KOPT-K1 (cell line): Measurements from ENCODE around the gene PXK.

ENCODE experiments used
- H3K27ac ChIP-seq: fragments of 200-600 bp; sonication (generic); 2 replicates; pipeline ENCODE4 v1.5.1; 2016; ENCODE audit warnings: antibody characterized with exemption, mild to moderate bottlenecking, low read depth, low read length; ENCODE audit not compliant: poor library complexity, severe bottlenecking
- H3K36me3 ChIP-seq: fragments of 200-600 bp; sonication (generic); 2 replicates; pipeline ENCODE4 v1.5.1; 2017; ENCODE audit warnings: antibody characterized with exemption, mild to moderate bottlenecking, low read length, moderate library complexity; ENCODE audit not compliant: insufficient read depth
- H3K9me3 ChIP-seq: fragments of 200-600 bp; sonication (generic); 2 replicates; pipeline ENCODE4 v1.5.1; 2017; ENCODE audit warnings: antibody characterized with exemption, low read length, mild to moderate bottlenecking; ENCODE audit not compliant: insufficient read depth, poor library complexity, severe bottlenecking

Gene PXK

GRCh38 chr3:58394339-58394738 is 61.6 kb downstream of the PXK start:
- peaks cover 95% of the 10 kb centered on the region for H3K36me3 ChIP-seq
- no peak overlapping the region for H3K27ac ChIP-seq
- no peaks in the 10 kb centered on the region for H3K9me3 ChIP-seq

- Histone ChIP-seq H3K36me3 (peaks cover 93% of the 10 kb centered on the region), H3K27ac (no peak overlapping the region), H3K9me3 (no peaks in the 10 kb centered on the region)
These were observed 66.1 kb downstream of the PXK start for GRCh38 chr3:58398669-58399333.

GRCh38 chr3:58403513-58404109 is 70.9 kb downstream of the PXK start:
- Histone ChIP-seq H3K36me3 (peaks cover 93% of the 10 kb centered on the region), H3K9me3 (no peaks in the 10 kb centered on the region), H3K27ac (no peak overlapping the region)

- Histone ChIP-seq H3K9me3 (no peaks in the 10 kb centered on the region), H3K27ac (no peak overlapping the region), H3K36me3 (peaks cover 93% of the 10 kb centered on the region)
These were observed 71.7 kb downstream of the PXK start for GRCh38 chr3:58404396-58404795.

GRCh38 chr3:58408906-58409305 is 76.2 kb downstream of the PXK start:
- Histone ChIP-seq H3K27ac (no peak overlapping the region), H3K36me3 (peaks cover 100% of the 10 kb centered on the region), H3K9me3 (no peaks in the 10 kb centered on the region)

- Histone ChIP-seq H3K9me3 (no peaks in the 10 kb centered on the region), H3K36me3 (peaks cover 99% of the 10 kb centered on the region), H3K27ac (no peak overlapping the region)
These were observed 77.0 kb downstream of the PXK start for GRCh38 chr3:58409663-58410062.

- Histone ChIP-seq H3K9me3 (no peaks in the 10 kb centered on the region), H3K27ac (no peak overlapping the region), H3K36me3 (peaks cover 99% of the 10 kb centered on the region)
These were observed 78.3 kb downstream of the PXK start for GRCh38 chr3:58411036-58411435.

- peaks cover 99% of the 10 kb centered on the region for H3K36me3 ChIP-seq
- no peak overlapping the region for H3K27ac ChIP-seq
- H3K9me3 ChIP-seq: no peaks in the 10 kb centered on the region
These were observed 79.4 kb downstream of the PXK start for GRCh38 chr3:58411851-58412830.

- H3K36me3 ChIP-seq: peaks cover 99% of the 10 kb centered on the region
- no peaks in the 10 kb centered on the region for H3K9me3 ChIP-seq
- no peak overlapping the region for H3K27ac ChIP-seq
These were observed 82.0 kb downstream of the PXK start for GRCh38 chr3:58414538-58415197.

- Histone ChIP-seq H3K36me3 (peaks cover 99% of the 10 kb centered on the region), H3K27ac (no peak overlapping the region), H3K9me3 (no peaks in the 10 kb centered on the region)
These were observed 83.5 kb downstream of the PXK start for GRCh38 chr3:58416191-58416590.

GRCh38 chr3:58417075-58417474 is 84.4 kb downstream of the PXK start:
- H3K27ac ChIP-seq: no peak overlapping the region
- H3K36me3 ChIP-seq: peaks cover 99% of the 10 kb centered on the region
- H3K9me3 ChIP-seq: no peaks in the 10 kb centered on the region

GRCh38 chr3:58418227-58418626 is 85.5 kb downstream of the PXK start:
- H3K27ac ChIP-seq: no peak overlapping the region
- peaks cover 99% of the 10 kb centered on the region for H3K36me3 ChIP-seq
- no peaks in the 10 kb centered on the region for H3K9me3 ChIP-seq

- Histone ChIP-seq H3K9me3 (no peaks in the 10 kb centered on the region), H3K36me3 (peaks cover 100% of the 10 kb centered on the region), H3K27ac (no peak overlapping the region)
These were observed 87.3 kb downstream of the PXK start for GRCh38 chr3:58419780-58420507.

- Histone ChIP-seq H3K27ac (no peak overlapping the region), H3K9me3 (no peaks in the 10 kb centered on the region), H3K36me3 (peaks cover 100% of the 10 kb centered on the region)
These were observed 88.3 kb downstream of the PXK start for GRCh38 chr3:58421004-58421403.
